GM12892 (cell line): ENCODE data around the gene ZFAND2A.
"Not testable (repeated sequence)": the region's sequence is repeated elsewhere in the genome, so short reads cannot be mapped to it uniquely, and the experiment has no call there.

ENCODE experiments used
- DNase-seq: peaks from one replicate; pipeline ENCODE4 v3.0.0; 2011; ENCODE audit not compliant: insufficient read length
- FAIRE-seq: peaks from 2 replicates; lab custom pipeline; 2011; peaks lifted over from hg19 to GRCh38; lab: Jason Lieb, UNC
- POLR2A ChIP-seq: IDR thresholded peaks from 2 replicates; pipeline ENCODE4 v1.6.1; 2011; ENCODE audit warnings: low read depth, low read length, control low read depth
- POLR2AphosphoS5 ChIP-seq: IDR thresholded peaks from 2 replicates; pipeline ENCODE4 v1.6.1; 2011; ENCODE audit warnings: low read depth, low read length, control low read depth
- TAF1 ChIP-seq: IDR thresholded peaks from 2 replicates; pipeline ENCODE4 v1.6.1; 2011; ENCODE audit warnings: low read depth, mild to moderate bottlenecking, control low read depth, low read length, borderline replicate concordance

ZFAND2A gene

GRCh38 chr7:1172666-1173523, 12.9 kb upstream of the ZFAND2A start:
- FAIRE-seq, result no peak
- no peak for DNase-seq
- TF ChIP-seq POLR2AphosphoS5, result no peak
- TF ChIP-seq TAF1, result no peak
- TF ChIP-seq POLR2A, result no peak

GRCh38 chr7:1171516-1171915, 11.5 kb upstream of the ZFAND2A start:
- DNase-seq, FAIRE-seq: not testable (repeated sequence)

- TF ChIP-seq TAF1 (no peak), POLR2AphosphoS5 (no peak), POLR2A (no peak)
- FAIRE-seq (no peak), DNase-seq (no peak)
These were observed 10.9 kb upstream of the ZFAND2A start for GRCh38 chr7:1170741-1171501.

GRCh38 chr7:1169409-1170368, 9.7 kb upstream of the ZFAND2A start:
- DNase-seq, result peak; percentile 95
- FAIRE-seq, result peak; percentile 93
- peak; percentile 83 for TF ChIP-seq POLR2AphosphoS5
- TF ChIP-seq POLR2A, result peak; percentile 70
- TF ChIP-seq TAF1, result peak; percentile 62; the same call in 1 of the 2 replicates

GRCh38 chr7:1168422-1168821, 8.4 kb upstream of the ZFAND2A start:
- no peak for TF ChIP-seq POLR2A
- TF ChIP-seq POLR2AphosphoS5, result no peak
- no peak for TF ChIP-seq TAF1
- no peak for DNase-seq
- FAIRE-seq, result no peak

GRCh38 chr7:1164436-1164835, 4.4 kb upstream of the ZFAND2A start:
- FAIRE-seq, result no peak
- no peak for DNase-seq

GRCh38 chr7:1163121-1163520, 3.1 kb upstream of the ZFAND2A start:
- FAIRE-seq, result no peak
- TF ChIP-seq POLR2A (no peak), TAF1 (no peak), POLR2AphosphoS5 (no peak)
- DNase-seq, result no peak

More at GRCh38 chr7:1164436-1164835, 4.4 kb upstream of the ZFAND2A start:
- no peak for TF ChIP-seq POLR2AphosphoS5
- no peak for TF ChIP-seq POLR2A
- TF ChIP-seq TAF1, result no peak

- TF ChIP-seq POLR2AphosphoS5 (no peak), POLR2A (no peak), TAF1 (no peak)
- FAIRE-seq (no peak), DNase-seq (peak; percentile 47)
These were observed 650 bp upstream of the ZFAND2A start for GRCh38 chr7:1160670-1161021.

GRCh38 chr7:1159231-1159630, 765 bp downstream of the ZFAND2A start:
- FAIRE-seq, DNase-seq: not testable (repeated sequence)

GRCh38 chr7:1158203-1159126, 1.5 kb downstream of the ZFAND2A start:
- FAIRE-seq, result no peak
- no peak for DNase-seq
- TF ChIP-seq POLR2A (no peak), TAF1 (no peak), POLR2AphosphoS5 (no peak)
